ENCODE data around the gene KRTAP1-3.
"Not testable (repeated sequence)": the region's sequence is repeated elsewhere in the genome, so short reads cannot be mapped to it uniquely, and the experiment has no call there.

Gene KRTAP1-3

DNA sequence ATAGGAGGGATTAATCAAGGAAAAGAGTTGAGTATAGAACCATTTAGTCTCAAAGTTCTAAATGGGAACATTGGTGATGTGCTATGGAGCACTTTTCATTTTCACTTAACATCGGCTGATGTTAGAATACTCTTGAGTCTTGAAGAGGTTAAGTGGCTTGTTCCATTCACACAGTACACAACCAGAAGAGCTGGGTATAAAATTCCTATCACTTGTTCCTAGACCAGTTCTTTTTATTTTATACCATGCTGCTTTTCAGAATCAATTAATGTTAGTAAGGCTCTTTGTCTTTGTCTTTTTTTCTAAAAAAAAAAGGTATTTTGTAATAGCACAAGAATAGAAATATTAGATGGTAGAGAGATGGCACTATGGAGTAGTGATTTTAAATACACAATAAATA lies 8.3 kb upstream of the KRTAP1-3 start:
- no peak overlapping the region for H3K4me3 ChIP-seq (ENCODE audit: low read depth, low read length)
- TF ChIP-seq, protein P1, sequence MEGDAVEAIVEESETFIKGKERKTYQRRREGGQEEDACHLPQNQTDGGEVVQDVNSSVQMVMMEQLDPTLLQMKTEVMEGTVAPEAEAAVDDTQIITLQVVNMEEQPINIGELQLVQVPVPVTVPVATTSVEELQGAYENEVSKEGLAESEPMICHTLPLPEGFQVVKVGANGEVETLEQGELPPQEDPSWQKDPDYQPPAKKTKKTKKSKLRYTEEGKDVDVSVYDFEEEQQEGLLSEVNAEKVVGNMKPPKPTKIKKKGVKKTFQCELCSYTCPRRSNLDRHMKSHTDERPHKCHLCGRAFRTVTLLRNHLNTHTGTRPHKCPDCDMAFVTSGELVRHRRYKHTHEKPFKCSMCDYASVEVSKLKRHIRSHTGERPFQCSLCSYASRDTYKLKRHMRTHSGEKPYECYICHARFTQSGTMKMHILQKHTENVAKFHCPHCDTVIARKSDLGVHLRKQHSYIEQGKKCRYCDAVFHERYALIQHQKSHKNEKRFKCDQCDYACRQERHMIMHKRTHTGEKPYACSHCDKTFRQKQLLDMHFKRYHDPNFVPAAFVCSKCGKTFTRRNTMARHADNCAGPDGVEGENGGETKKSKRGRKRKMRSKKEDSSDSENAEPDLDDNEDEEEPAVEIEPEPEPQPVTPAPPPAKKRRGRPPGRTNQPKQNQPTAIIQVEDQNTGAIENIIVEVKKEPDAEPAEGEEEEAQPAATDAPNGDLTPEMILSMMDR (IDR thresholded peaks at IDR 0.05; ENCODE audit: borderline replicate concordance, insufficient read depth, low read depth, low read length), result no peak

DNA sequence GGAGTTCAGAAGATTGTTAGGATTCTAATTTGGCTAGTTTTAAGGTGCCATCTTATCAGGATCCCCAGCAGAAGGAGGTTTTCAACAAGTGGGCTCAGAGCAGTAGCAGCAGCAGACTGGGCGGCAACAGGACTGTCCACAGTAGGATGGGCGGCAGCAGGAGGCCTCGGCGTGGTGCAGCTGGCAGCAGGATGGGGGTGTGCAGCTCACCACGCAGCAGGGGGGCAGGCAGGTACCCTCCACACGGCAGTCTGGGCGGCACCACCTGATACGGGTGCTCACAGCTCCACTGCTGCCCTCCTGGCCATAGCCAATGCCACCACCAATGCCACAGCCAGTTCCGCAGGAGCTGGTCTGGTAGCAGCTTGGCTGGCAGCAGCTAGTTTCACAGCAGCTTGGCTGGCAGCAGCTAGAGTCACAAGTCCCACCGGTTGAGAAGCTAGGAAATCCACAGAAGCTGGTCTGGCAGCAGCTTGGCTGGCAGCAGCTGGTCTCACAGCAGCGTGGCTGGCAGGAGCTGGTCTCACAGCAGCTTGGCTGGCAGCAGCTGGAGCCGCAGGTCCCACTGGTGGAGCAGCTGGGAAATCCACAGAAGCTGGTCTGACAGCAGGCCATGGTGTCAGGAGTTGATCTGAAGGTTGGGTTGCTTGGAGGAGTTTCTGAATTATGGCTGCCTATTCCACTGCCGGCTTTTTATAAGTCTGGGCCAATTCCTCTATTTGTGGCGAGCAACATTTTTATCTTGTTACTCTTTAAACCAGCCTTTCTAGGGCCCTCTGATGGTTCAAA lies 6.3 kb upstream of the KRTAP1-3 start, which contains the start of gene KRTAP1-1:
Gene KRTAP1-1, minus strand, starts transcription at position 668 of the 789 bp plus-strand sequence. Its CDS starts 53 bp downstream, at position 615.
- H3K4me3 ChIP-seq (ENCODE audit: low read depth, low read length), result not testable (repeated sequence)

- TF ChIP-seq, protein P1 (IDR thresholded peaks at IDR 0.05; ENCODE audit: borderline replicate concordance, insufficient read depth, low read depth, low read length), result no peak
- no peak overlapping the region for H3K4me3 ChIP-seq (ENCODE audit: low read depth, low read length)
These were observed 3.2 kb upstream of the KRTAP1-3 start for GRCh38 chr17:41037853-41038350.

- H3K4me3 ChIP-seq (ENCODE audit: low read depth, low read length), result no peak within 1 kb of the TSS
- TF ChIP-seq, protein P1 (IDR thresholded peaks at IDR 0.05; ENCODE audit: borderline replicate concordance, insufficient read depth, low read depth, low read length), result no peak
These were observed 4.9 kb downstream of the KRTAP1-3 start, which contains the start of gene KRTAP1-4 for GRCh38 chr17:41029633-41030245. Gene KRTAP1-4 (minus strand): TSS chr17:41030195. CDS start chr17:41030078, 117 bp downstream.

DNA sequence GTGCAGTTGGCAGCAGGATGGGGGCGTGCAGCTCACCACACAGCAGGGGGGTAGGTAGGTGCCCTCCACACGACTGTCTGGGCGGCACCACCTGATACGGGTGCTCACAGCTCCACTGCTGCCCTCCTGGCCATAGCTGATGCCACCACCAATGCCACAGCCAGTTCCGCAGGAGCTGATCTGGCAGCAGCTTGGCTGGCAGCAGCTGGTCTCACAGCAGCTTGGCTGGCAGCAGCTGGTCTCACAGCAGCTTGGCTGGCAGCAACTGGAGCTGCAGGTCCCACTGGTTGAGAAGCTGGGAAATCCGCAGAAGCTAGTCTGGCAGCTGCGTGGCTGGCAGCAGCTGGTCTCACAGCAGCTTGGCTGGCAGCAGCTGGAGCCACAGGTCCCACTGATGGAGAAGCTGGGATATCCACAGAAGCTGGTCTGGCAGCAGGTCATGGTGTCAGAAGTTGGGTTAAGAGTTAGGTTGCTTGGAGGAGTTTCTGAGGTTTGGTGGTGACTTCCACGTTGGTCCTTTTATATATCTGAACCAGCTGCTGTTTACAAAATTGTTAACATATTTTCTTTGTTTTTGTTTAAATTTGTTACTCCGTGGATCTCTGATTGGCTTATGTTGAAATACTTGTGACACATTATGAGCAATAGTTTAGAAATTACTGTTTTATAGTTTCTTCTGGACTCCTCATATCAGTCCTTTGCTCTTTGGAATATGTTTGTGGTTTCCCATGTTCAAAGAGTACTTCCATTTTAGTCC lies 7.8 kb downstream of the KRTAP1-3 start, which contains the start of gene KRTAP1-5:
Gene KRTAP1-5, minus strand, starts transcription at position 494 of the 757 bp plus-strand sequence. Its CDS starts 53 bp downstream, at position 441.
- no peak within 1 kb of the TSS for H3K4me3 ChIP-seq (ENCODE audit: low read depth, low read length)
- TF ChIP-seq, protein P1 (IDR thresholded peaks at IDR 0.05; ENCODE audit: borderline replicate concordance, insufficient read depth, low read depth, low read length), result no peak

GRCh38 chr17:41024697-41025096 lies 10.0 kb downstream of the KRTAP1-3 start:
- TF ChIP-seq, protein P1 (IDR thresholded peaks at IDR 0.05; ENCODE audit: borderline replicate concordance, insufficient read depth, low read depth, low read length), result no peak
- H3K4me3 ChIP-seq (ENCODE audit: low read depth, low read length), result no peak overlapping the region

DNA sequence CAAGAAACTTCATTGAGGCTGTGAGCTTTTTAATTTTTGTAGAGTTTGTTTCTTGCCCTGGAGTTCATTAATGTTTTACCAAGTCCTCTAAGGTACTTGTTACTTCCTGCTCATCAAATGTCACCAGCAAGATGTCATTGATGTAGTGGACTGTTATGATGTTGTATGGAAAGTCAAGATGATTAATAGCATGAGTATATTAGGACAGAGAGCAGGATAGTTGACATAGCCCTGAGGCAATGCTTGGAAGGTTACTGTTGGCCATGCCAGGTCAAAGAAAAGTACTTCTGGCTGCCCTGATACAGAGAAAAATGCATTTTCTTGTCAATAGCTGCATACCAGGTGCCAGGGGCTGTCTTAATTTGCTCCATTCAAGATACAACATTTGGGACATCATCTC lies 14.3 kb downstream of the KRTAP1-3 start:
- TF ChIP-seq, protein P1 (IDR thresholded peaks at IDR 0.05; ENCODE audit: borderline replicate concordance, insufficient read depth, low read depth, low read length), result no peak

More for the DNA sequence above, 14.3 kb downstream of the KRTAP1-3 start:
- H3K4me3 ChIP-seq (ENCODE audit: low read depth, low read length), result no peak overlapping the region
